NOMO-1 treated with DMSO at 0.1 percent for 48 hours (cell line): Measurements from ENCODE around the gene ONECUT2.

Experiments
- DNase-seq: peaks from one replicate; lab custom pipeline; 2025; ENCODE audit not compliant: unreplicated experiment; lab: John Stamatoyannopoulos, UW

The ONECUT2 gene

GRCh38 chr18:57431002-57431382, 4.2 kb upstream of the ONECUT2 start:
- no peak for DNase-seq

GRCh38 chr18:57431467-57432080, 3.6 kb upstream of the ONECUT2 start:
- no peak for DNase-seq

- DNase-seq = no peak
Observed at GRCh38 chr18:57432140-57432539, 3.0 kb upstream of the ONECUT2 start.

GRCh38 chr18:57432751-57433400, 2.3 kb upstream of the ONECUT2 start:
- no peak for DNase-seq

DNA sequence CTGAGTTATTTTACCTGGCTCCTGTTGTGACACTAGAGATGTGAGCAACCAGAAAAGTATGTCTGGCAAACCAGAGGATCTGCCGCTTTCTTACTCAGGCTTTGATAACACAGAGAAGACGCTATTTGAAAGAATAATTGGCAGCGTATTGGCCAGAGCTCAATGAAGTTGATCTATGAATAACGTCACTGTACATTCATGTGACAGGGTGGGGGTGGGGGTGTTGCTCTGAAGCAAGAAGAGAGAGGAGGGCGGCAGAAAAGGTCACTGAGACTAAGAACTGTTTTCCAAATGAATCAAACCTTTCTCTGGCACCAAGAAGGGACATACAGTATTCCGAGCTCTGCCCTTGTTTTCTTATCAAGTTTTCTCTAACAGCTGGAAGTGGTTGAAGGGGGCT, 1.7 kb upstream of the ONECUT2 start:
- no peak for DNase-seq

- DNase-seq = no peak
Observed at GRCh38 chr18:57433934-57434535, 1.1 kb upstream of the ONECUT2 start.

GRCh38 chr18:57435846-57436190, 644 bp downstream of the ONECUT2 start:
- no peak for DNase-seq

GRCh38 chr18:57436191-57436964, 1.2 kb downstream of the ONECUT2 start:
- no peak for DNase-seq

DNA sequence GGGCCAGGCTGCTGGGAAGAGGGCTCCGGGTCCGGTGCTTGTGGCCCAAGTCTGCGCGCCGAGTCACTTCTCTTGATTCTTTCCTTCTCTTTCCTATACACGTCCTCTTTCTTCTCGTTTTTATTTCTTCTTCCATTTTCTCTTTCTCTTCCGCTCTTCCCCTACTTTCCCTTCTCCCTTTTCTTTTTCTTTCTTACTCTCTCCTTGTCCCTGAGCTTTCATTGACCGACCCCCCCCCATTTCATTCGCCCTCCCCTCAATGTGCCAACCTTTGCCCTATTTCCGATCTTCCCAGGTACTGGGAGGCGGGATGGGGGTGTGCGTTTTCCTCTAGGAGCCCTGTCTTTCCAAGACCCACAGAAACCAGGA, 1.8 kb downstream of the ONECUT2 start:
- no peak for DNase-seq

DNA sequence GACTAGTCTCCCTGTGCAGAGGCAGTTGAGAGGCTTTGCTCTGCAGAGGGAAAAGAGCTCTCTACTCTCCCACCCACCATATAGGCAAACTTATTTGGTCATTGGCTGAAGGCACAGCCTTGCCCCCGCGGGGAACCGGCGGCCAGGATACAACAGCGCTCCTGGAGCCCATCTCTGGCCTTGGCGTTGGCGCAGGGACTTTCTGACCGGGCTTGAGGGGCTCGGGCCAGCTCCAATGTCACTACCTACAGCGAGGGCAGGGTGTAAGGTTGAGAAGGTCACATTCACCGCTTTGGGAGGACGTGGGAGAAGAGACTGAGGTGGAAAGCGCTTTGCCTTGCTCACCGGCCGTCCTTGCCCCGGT, 2.2 kb downstream of the ONECUT2 start:
- DNase-seq = peak; percentile 33

DNA sequence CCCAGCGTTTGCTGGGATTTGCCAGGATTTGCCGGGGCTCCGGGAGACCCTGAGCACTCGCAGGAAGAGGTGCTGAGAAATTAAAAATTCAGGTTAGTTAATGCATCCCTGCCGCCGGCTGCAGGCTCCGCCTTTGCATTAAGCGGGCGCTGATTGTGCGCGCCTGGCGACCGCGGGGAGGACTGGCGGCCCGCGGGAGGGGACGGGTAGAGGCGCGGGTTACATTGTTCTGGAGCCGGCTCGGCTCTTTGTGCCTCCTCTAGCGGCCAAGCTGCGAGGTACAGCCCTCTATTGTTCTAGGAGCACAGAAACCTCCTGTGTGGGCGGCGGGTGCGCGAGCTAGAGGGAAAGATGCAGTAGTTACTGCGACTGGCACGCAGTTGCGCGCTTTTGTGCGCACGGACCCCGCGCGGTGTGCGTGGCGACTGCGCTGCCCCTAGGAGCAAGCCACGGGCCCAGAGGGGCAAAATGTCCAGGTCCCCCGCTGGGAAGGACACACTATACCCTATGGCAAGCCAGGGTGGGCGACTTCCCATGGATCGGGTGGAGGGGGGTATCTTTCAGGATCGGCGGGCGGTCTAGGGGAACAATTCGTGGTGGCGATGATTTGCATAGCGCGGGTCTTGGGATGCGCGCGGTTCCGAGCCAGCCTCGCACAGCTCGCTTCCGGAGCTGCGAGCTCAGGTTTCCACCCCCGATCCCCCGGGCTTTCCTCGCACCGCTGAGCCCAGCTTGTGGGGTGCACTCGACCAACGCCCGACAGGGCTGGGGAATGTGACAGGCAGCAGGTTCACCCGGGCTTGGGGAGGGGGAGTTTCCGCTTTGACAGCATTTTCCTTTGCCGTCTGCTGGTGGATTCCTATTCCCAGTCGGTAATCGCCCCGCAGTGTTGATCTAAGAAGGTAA, 2.8 kb downstream of the ONECUT2 start:
- DNase-seq = peak; percentile 93

GRCh38 chr18:57438743-57439608, 3.8 kb downstream of the ONECUT2 start:
- DNase-seq = peak; percentile 44

DNA sequence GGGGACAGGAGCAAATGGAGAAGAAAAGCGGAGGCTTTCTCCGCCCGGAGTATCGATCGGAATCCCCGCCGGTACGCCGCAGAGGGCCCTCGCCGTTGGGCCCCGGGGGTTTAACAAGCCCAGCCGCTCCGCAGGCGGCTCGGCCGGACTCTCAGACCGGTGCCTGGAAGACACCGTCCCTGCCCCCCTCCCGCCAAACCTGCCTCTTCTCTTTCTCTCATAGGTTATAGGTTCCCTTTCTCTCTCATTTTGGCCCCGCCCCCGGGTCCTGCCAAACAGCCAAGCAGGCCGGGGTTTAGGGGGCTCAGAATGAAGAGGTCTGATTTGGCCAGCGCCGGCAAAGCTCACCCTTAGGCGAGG, 4.4 kb downstream of the ONECUT2 start:
- no peak for DNase-seq

GRCh38 chr18:57439985-57440330, 4.8 kb downstream of the ONECUT2 start:
- DNase-seq = no peak

DNA sequence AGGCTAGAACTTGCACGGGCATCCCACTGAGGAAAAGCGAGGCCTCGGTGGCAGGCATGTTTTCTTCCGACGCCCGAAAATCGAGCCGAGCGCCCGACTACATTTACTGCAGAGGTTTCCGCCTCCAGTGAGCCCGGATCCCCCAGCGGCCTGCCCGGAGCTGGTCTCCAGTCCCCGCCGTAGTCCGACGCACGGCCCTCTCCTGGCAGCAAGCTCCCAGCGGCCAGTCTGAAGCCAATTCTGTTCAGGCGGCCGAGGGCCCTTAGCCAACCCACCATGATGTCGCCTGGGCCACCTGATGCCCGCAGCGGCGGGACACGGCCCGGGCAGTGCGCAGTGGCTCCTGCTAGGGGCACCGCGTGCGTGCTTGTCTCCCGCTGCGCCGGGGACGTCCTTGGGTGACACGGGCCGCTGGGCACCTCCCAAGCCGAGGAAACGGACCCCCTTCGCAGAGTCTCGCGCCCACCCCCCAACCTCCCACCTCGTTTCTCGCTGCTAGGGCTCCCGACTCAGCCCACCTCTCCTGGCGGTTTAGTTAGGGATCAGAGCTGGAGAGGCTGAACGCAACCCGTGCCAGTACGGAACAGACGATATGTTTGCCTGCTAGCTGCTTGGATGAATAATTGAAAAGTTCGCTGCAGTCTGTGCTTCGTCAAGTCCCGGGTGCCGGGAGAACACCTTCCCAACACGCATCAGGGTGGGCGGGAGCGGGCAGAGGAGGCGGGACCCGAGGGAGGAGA, 5.3 kb downstream of the ONECUT2 start:
- DNase-seq = no peak

GRCh38 chr18:57441071-57441794, 6.1 kb downstream of the ONECUT2 start:
- no peak for DNase-seq

DNA sequence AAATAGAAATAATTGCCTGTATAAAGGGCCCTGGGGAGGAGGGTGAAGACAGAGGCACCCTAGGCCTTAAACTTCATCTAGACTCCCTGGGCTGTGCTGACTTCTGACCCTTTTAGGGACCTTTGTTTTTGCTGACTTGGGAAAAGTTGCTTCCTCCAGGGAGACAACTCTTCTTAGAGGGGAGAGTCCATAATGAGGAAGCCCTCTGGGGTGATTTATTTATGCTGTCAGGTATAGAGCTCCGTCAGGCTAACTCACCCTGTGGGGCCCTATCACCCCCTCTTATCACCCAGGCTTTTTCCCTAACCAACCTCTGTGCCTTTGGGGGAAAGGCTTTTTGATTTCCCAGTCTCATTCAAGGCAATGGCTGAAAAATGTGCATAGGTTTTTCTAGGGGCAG, 8.1 kb downstream of the ONECUT2 start:
- DNase-seq = no peak

DNA sequence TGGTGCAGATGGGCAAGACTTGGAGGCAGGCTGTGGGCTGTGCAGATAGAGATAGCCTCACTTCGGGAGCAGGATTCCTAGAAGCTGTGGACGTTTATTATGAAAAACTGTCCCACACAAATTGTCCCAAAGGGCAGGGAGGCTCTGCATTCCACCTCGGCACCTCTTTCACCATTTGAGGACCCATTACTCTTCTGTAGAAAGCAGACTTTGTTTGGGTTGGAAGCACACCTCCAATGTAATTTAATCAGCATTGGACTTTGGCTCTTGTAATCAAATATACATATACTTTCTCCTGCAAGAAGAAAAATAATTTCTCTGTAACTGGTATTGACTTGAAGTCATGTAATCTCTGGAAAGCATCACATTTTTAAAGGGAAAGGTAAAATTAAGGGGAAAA, 8.5 kb downstream of the ONECUT2 start:
- DNase-seq = no peak

DNA sequence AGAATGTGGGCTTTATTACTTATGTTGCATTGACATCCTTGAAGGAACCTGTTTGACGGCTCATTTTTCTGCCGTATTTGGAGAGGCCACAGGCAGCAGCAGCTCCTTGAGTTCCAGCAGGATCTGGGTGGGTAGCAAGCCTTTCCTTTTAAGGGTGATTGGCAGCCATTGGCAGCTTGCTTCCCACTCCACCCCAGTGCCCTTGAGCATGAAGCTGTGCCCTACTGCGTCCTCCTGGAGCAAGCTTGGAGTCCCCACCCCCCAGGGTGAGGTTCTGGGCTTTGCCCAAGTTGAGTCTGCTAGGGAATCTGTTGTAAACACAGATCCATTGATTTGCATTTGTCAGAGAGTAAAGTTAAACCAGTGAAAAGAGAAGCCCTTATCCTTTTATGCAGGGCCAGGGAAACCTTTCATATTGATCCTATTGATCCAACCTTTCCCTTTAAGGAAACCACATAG, 9.2 kb downstream of the ONECUT2 start:
- no peak for DNase-seq
